GM12891 (cell line): ENCODE measurements around the gene GALNT13.

Source experiments
- DNase-seq: peaks from one replicate; pipeline ENCODE4 v3.0.0; 2011; ENCODE audit warnings: low spot score; ENCODE audit not compliant: insufficient read length
- FAIRE-seq: peaks from 2 replicates; lab custom pipeline; 2011; peaks lifted over from hg19 to GRCh38; lab: Jason Lieb, UNC
- PAX5 ChIP-seq: IDR thresholded peaks from 2 replicates; pipeline ENCODE4 v1.6.1; 2011; ENCODE audit warnings: low read length, moderate library complexity, mild to moderate bottlenecking; ENCODE audit not compliant: insufficient read depth, severe bottlenecking
- POLR2A ChIP-seq: IDR thresholded peaks from 2 replicates; pipeline ENCODE4 v1.6.1; 2011; ENCODE audit warnings: low read depth, low read length, control low read depth
- POLR2AphosphoS5 ChIP-seq: IDR thresholded peaks from 2 replicates; pipeline ENCODE4 v1.6.1; 2011; ENCODE audit warnings: low read depth, low read length, control low read depth
- POU2F2 ChIP-seq: IDR thresholded peaks from 2 replicates; pipeline ENCODE4 v1.6.1; 2011; ENCODE audit warnings: low read depth, mild to moderate bottlenecking, control low read depth, low read length, moderate library complexity
- SPI1 ChIP-seq: IDR thresholded peaks from 2 replicates; pipeline ENCODE4 v1.6.1; 2011; ENCODE audit warnings: low read depth, low read length, control low read depth
- TAF1 ChIP-seq: IDR thresholded peaks from 2 replicates; pipeline ENCODE4 v1.6.1; 2011; ENCODE audit warnings: low read depth, low read length, control low read depth

The GALNT13 gene

GRCh38 chr2:153935511-153935910, 63.8 kb downstream of the GALNT13 start:
- DNase-seq (no peak), FAIRE-seq (no peak)
- TF ChIP-seq TAF1: no peak

DNA sequence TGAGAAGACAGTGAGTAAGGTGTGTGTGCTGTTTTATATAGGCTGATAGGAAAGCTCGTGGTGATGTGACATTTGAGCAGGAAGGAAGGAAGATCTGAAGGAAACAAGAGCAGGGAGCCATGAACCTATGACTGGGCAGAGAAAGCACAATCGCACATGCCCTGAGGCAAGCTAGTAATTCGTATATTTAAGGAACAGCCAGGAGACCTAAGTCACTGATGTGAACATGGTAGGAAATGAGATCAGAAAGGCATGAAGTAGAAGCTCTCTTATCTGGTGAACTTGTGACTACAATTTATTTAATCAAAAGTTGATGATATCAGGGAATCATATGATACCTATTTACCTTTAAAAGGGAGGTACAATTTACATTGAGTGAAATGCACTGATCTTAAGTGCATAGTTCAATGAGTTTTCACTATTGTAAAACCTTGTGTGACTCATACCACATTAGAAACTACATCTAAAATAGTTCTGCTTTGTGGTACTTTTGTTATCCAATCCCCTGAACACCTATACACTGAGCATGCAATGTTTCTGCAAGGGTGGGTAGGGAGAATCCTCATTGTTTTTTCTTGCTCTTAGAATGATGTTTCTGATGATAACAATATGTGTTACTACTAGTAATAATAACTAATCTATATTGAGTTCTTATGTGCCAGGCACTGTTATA, 67.5 kb downstream of the GALNT13 start:
- DNase-seq (no peak), FAIRE-seq (no peak)
- no peak for TF ChIP-seq POU2F2

- no peak for FAIRE-seq
- TF ChIP-seq PAX5 (no peak), SPI1 (no peak), TAF1 (no peak), POLR2AphosphoS5 (no peak), POLR2A (no peak), POU2F2 (no peak)
- DNase-seq: no peak
Measured at GRCh38 chr2:153940511-153940910, 68.8 kb downstream of the GALNT13 start.

- no peak for DNase-seq
- TF ChIP-seq TAF1 (no peak), POLR2A (no peak), PAX5 (no peak), POLR2AphosphoS5 (no peak), SPI1 (no peak), POU2F2 (no peak)
- FAIRE-seq: no peak
Measured at GRCh38 chr2:153944800-153945199, 73.1 kb downstream of the GALNT13 start.

GRCh38 chr2:153946036-153946435, 74.3 kb downstream of the GALNT13 start:
- FAIRE-seq (no peak), DNase-seq (no peak)
- TF ChIP-seq POU2F2 (no peak), TAF1 (no peak), SPI1 (no peak), POLR2A (no peak), PAX5 (no peak), POLR2AphosphoS5 (no peak)

DNA sequence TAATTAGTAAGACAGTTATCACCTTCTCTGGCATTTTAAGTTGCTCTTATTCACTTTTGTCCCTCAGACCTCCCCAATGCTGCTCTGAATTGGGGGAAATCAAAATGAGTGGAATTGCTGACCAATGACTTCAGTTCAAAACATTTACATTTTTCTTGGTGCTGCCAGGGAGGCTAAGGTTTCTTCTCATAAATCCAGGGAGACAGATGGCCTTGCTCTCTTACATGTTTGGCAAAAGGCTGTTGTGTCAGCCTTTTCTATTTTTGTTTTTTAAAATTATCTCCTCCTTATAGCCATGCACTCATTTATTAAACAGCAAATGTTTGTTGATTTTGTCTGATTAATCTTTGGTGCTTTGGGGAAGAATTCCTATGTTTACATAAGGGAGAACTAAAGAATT, 82.0 kb downstream of the GALNT13 start:
- no peak for FAIRE-seq
- no peak for DNase-seq
- no peak for TF ChIP-seq SPI1
- TF ChIP-seq PAX5: no peak
- no peak for TF ChIP-seq POU2F2
- TF ChIP-seq TAF1: no peak
- TF ChIP-seq POLR2AphosphoS5: no peak
- TF ChIP-seq POLR2A: no peak

GRCh38 chr2:153963256-153963655, 91.5 kb downstream of the GALNT13 start:
- TF ChIP-seq SPI1 (no peak), POLR2A (no peak)
- FAIRE-seq (no peak), DNase-seq (no peak)

GRCh38 chr2:153967248-153967973, 95.7 kb downstream of the GALNT13 start:
- no peak for FAIRE-seq
- TF ChIP-seq POU2F2 (no peak), POLR2AphosphoS5 (no peak), SPI1 (no peak), POLR2A (no peak), TAF1 (no peak), PAX5 (no peak)
- DNase-seq: no peak

- TF ChIP-seq POU2F2 (no peak), POLR2AphosphoS5 (no peak), SPI1 (no peak), TAF1 (no peak), POLR2A (no peak), PAX5 (no peak)
- FAIRE-seq (no peak), DNase-seq (no peak)
Measured at GRCh38 chr2:153971250-153971649, 99.5 kb downstream of the GALNT13 start.

GRCh38 chr2:153971855-153972254, 100.1 kb downstream of the GALNT13 start:
- DNase-seq (no peak), FAIRE-seq (no peak)
- TF ChIP-seq POU2F2: no peak
- TF ChIP-seq POLR2AphosphoS5: no peak
- TF ChIP-seq PAX5: no peak
- TF ChIP-seq POLR2A: no peak
- TF ChIP-seq TAF1: no peak
- TF ChIP-seq SPI1: no peak

DNA sequence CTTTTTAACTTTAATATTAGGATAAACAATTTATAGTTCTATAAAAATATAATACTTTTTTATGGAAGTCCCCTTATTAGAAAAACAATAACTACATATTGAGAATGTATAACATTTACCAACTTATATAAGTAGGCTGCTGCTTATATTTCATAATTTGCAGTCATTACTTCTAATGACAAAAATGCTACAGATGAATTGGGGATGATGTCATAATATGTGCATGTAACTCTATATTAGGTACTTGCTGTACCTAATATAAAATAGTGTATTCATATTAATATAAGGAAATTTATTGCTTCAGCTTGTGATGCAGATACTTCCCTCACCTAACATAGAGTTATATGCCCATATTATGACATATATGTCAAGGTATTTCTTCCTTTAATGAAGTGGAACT, 100.7 kb downstream of the GALNT13 start:
- no peak for DNase-seq
- no peak for FAIRE-seq

More for the DNA sequence above, 100.7 kb downstream of the GALNT13 start:
- TF ChIP-seq PAX5 (no peak), TAF1 (no peak), POLR2A (no peak), POLR2AphosphoS5 (no peak), SPI1 (no peak), POU2F2 (no peak)
